Neural cell (in vitro differentiated cells): ENCODE data around the gene TEX2. TPM values are rescaled to one million over a fixed set of nuclear protein-coding genes. Genes with fewer than 3 reads are reported as not detected.

Experiments
- H2AFZ ChIP-seq: fragments of 200-600, 300-800 bp; sonication (generic), shearing (Covaris generic); 2 replicates; pipeline ENCODE4 v1.6.0; 2014; ENCODE audit warnings: low read depth, mild to moderate bottlenecking, antibody characterized with exemption, low read length, moderate library complexity
- H3F3A ChIP-seq: fragments of 200-600 bp; shearing (Covaris generic); 2 replicates; pipeline ENCODE4 v1.6.1; 2016; ENCODE audit warnings: mild to moderate bottlenecking, moderate library complexity, mixed read lengths, antibody characterized with exemption, low read length; ENCODE audit not compliant: insufficient read depth, poor library complexity, severe bottlenecking
- H3K27ac ChIP-seq: fragments of 200-600, 300-800 bp; sonication (generic), shearing (Covaris generic); 2 replicates; pipeline ENCODE4 v1.5.1; 2014; ENCODE audit warnings: mild to moderate bottlenecking, low read length, moderate library complexity
- H3K27me3 ChIP-seq: fragments of 300-800, 200-600 bp; sonication (generic), shearing (Covaris generic); 2 replicates; pipeline ENCODE4 v1.6.0; 2014; ENCODE audit warnings: mild to moderate bottlenecking, low read depth, low read length, moderate library complexity; ENCODE audit not compliant: insufficient read depth
- H3K36me3 ChIP-seq: fragments of 300-800, 200-600 bp; sonication (generic), shearing (Covaris generic); 2 replicates; pipeline ENCODE4 v1.5.1; 2014; ENCODE audit warnings: mild to moderate bottlenecking, antibody characterized with exemption, low read length, moderate library complexity; ENCODE audit not compliant: insufficient read depth
- H3K4me2 ChIP-seq: fragments of 300-800, 200-600 bp; sonication (generic), shearing (Covaris generic); 2 replicates; pipeline ENCODE4 v1.6.0; 2014; ENCODE audit warnings: mild to moderate bottlenecking, low read length
- H3K4me3 ChIP-seq: fragments of 300-800, 200-600 bp; sonication (generic), shearing (Covaris generic); 2 replicates; pipeline ENCODE4 v1.5.1; 2014; ENCODE audit warnings: mild to moderate bottlenecking, low read length, moderate library complexity
- H3K79me2 ChIP-seq: fragments of 200-600 bp; shearing (Covaris generic); replicated peaks from 2 replicates; pipeline ENCODE4 v1.6.0; 2014; ENCODE audit warnings: mild to moderate bottlenecking, low read length, moderate library complexity; ENCODE audit not compliant: insufficient read depth
- H3K9ac ChIP-seq: fragments of 300-800, 200-600 bp; sonication (generic), shearing (Covaris generic); 2 replicates; pipeline ENCODE4 v1.6.1; 2016; ENCODE audit warnings: mild to moderate bottlenecking, low read length, mixed read lengths
- H3K9me2 ChIP-seq: fragments of 200-600 bp; shearing (Covaris generic); 2 replicates; pipeline ENCODE4 v1.6.1; 2016; ENCODE audit warnings: mild to moderate bottlenecking, low read length, mixed read lengths; ENCODE audit not compliant: insufficient read depth
- H3K9me3 ChIP-seq: fragments of 200-600, 300-800 bp; sonication (generic), shearing (Covaris generic); 2 replicates; pipeline ENCODE4 v1.6.1; 2016; ENCODE audit warnings: mild to moderate bottlenecking, mixed run types, low read length, moderate library complexity, mixed read lengths
- H4K20me1 ChIP-seq: fragments of 200-600 bp; shearing (Covaris generic); 2 replicates; pipeline ENCODE4 v1.6.1; 2016; ENCODE audit warnings: mild to moderate bottlenecking, mixed run types; ENCODE audit not compliant: insufficient read depth
- CTCF ChIP-seq: fragments of 450-650 bp; IDR thresholded peaks from 2 replicates; pipeline ENCODE4 v1.5.1; 2014; ENCODE audit warnings: antibody characterized with exemption, mild to moderate bottlenecking, moderate library complexity; ENCODE audit not compliant: poor library complexity, severe bottlenecking
- EP300 ChIP-seq: fragments of 450-650 bp; conservative IDR thresholded peaks from 2 replicates; pipeline ENCODE4 v1.6.1; 2014; ENCODE audit warnings: antibody characterized with exemption, mild to moderate bottlenecking, moderate library complexity; ENCODE audit not compliant: poor library complexity, severe bottlenecking
- EZH2 ChIP-seq: fragments of 200-600, 300-800 bp; shearing (Covaris generic), sonication (generic); IDR thresholded peaks from 2 replicates; pipeline ENCODE4 v1.6.1; 2014; ENCODE audit warnings: antibody characterized with exemption, low read length, borderline replicate concordance, mild to moderate bottlenecking; ENCODE audit not compliant: insufficient read depth, poor library complexity, severe bottlenecking
- MXI1 ChIP-seq: fragments of 450-650 bp; conservative IDR thresholded peaks from 2 replicates; pipeline ENCODE4 v1.6.1; 2014; ENCODE audit warnings: antibody characterized with exemption, mild to moderate bottlenecking; ENCODE audit not compliant: poor library complexity, severe bottlenecking
- POLR2AphosphoS5 ChIP-seq: IDR thresholded peaks from 2 replicates; pipeline ENCODE4 v1.6.1; 2012
- RAD21 ChIP-seq: fragments of 450-650 bp; conservative IDR thresholded peaks from 2 replicates; pipeline ENCODE4 v1.6.1; 2014; ENCODE audit warnings: antibody characterized with exemption, mild to moderate bottlenecking, moderate library complexity
- REST ChIP-seq: IDR thresholded peaks from 2 replicates; pipeline ENCODE4 v1.6.1; 2012; ENCODE audit warnings: borderline replicate concordance
- SMC3 ChIP-seq: fragments of 450-650 bp; conservative IDR thresholded peaks from 2 replicates; pipeline ENCODE4 v1.6.1; 2014; ENCODE audit warnings: antibody characterized with exemption, mild to moderate bottlenecking, moderate library complexity; ENCODE audit not compliant: poor library complexity
- TAF1 ChIP-seq: IDR thresholded peaks from 2 replicates; pipeline ENCODE4 v1.6.1; 2012; ENCODE audit warnings: low read depth
- polyA plus RNA-seq: library from polyadenylated mRNA; depleted of rRNA; stranded (reverse); fragments of >200 nt; gene quantifications from 2 replicates; pipeline ENCODE4 v1.2.3, GENCODE V29; 2014

TEX2 gene
- polyA plus RNA-seq, 1 donor from 2014 or later = 19.7 TPM

- no peak for TF ChIP-seq MXI1
- no peak for TF ChIP-seq EP300
- no peak for TF ChIP-seq SMC3
- TF ChIP-seq POLR2AphosphoS5 = no peak
- no peak for TF ChIP-seq TAF1
- no peak for TF ChIP-seq RAD21
- TF ChIP-seq EZH2 = no peak
- TF ChIP-seq REST = no peak
- TF ChIP-seq CTCF = no peak
- Histone ChIP-seq H3K27ac (no peak overlapping the region), H4K20me1 (no peaks in the 10 kb centered on the region), H3F3A (no peaks in the 10 kb centered on the region), H3K4me2 (no peak overlapping the region), H3K9ac (no peak overlapping the region), H2AFZ (no peak overlapping the region), H3K79me2 (no peaks in the 10 kb centered on the region), H3K36me3 (no peaks in the 10 kb centered on the region), H3K27me3 (no peaks in the 10 kb centered on the region), H3K4me3 (no peak overlapping the region), H3K9me2 (no peaks in the 10 kb centered on the region), H3K9me3 (no peaks in the 10 kb centered on the region)
These were observed 28.1 kb downstream of the TEX2 start for GRCh38 chr17:64234961-64235360.

- H3K4me2 ChIP-seq = no peak overlapping the region
- no peaks in the 10 kb centered on the region for H3F3A ChIP-seq
- no peak for TF ChIP-seq SMC3
- no peak for TF ChIP-seq REST
- TF ChIP-seq MXI1 = no peak
- no peak for TF ChIP-seq RAD21
- TF ChIP-seq CTCF = no peak
- no peak for TF ChIP-seq TAF1
- TF ChIP-seq POLR2AphosphoS5 = no peak
- no peak for TF ChIP-seq EZH2
- TF ChIP-seq EP300 = no peak
- H3K27me3 ChIP-seq = no peaks in the 10 kb centered on the region
- no peaks in the 10 kb centered on the region for H4K20me1 ChIP-seq
- no peak overlapping the region for H3K4me3 ChIP-seq
- no peak overlapping the region for H2AFZ ChIP-seq
- H3K9me2 ChIP-seq = no peaks in the 10 kb centered on the region
- no peak overlapping the region for H3K9ac ChIP-seq
- H3K27ac ChIP-seq = no peak overlapping the region
- H3K36me3 ChIP-seq = no peaks in the 10 kb centered on the region
- no peaks in the 10 kb centered on the region for H3K9me3 ChIP-seq
- no peaks in the 10 kb centered on the region for H3K79me2 ChIP-seq
These were observed 30.4 kb downstream of the TEX2 start for GRCh38 chr17:64232466-64233262.
